AG10803 (cell line): ENCODE data around the gene LCLAT1.
A peak's percentile ranks its signal among the peaks of the same experiment; 100 is the strongest.

Experiments used
- DNase-seq: peaks from one replicate; pipeline ENCODE4 v3.0.0; 2010; ENCODE audit warnings: low read depth
- H3K4me3 ChIP-seq: 2 replicates; pipeline ENCODE4 v1.5.1; 2011; ENCODE audit warnings: mild to moderate bottlenecking, low read length, control low read depth
- TF ChIP-seq, protein P1 (sequence below): conservative IDR thresholded peaks from 2 replicates; pipeline ENCODE4 v1.5.1; 2011; ENCODE audit warnings: mild to moderate bottlenecking, low read length, control low read depth, inconsistent platforms

The LCLAT1 gene

GRCh38 chr2:30692829-30693275 lies 245.8 kb downstream of the LCLAT1 start:
- TF ChIP-seq, protein P1, sequence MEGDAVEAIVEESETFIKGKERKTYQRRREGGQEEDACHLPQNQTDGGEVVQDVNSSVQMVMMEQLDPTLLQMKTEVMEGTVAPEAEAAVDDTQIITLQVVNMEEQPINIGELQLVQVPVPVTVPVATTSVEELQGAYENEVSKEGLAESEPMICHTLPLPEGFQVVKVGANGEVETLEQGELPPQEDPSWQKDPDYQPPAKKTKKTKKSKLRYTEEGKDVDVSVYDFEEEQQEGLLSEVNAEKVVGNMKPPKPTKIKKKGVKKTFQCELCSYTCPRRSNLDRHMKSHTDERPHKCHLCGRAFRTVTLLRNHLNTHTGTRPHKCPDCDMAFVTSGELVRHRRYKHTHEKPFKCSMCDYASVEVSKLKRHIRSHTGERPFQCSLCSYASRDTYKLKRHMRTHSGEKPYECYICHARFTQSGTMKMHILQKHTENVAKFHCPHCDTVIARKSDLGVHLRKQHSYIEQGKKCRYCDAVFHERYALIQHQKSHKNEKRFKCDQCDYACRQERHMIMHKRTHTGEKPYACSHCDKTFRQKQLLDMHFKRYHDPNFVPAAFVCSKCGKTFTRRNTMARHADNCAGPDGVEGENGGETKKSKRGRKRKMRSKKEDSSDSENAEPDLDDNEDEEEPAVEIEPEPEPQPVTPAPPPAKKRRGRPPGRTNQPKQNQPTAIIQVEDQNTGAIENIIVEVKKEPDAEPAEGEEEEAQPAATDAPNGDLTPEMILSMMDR, result no peak
- no peak overlapping the region for H3K4me3 ChIP-seq
- peak; percentile 37 for DNase-seq
